HT1080 (cell line): ENCODE measurements around the gene MCRIP1. TPM values are rescaled to one million over a fixed set of nuclear protein-coding genes. Genes with fewer than 3 reads are reported as not detected.
"Not testable (repeated sequence)": the region's sequence is repeated elsewhere in the genome, so short reads cannot be mapped to it uniquely, and the experiment has no call there.

Source experiments
- DNase-seq: peaks from one replicate; pipeline ENCODE4 v3.0.0-alpha.2; 2015; ENCODE audit warnings: low read depth
- total RNA-seq: library from RNA; depleted of rRNA; stranded (reverse); fragments of >200 nt; shearing (Covaris generic); gene quantifications from 2 replicates; pipeline ENCODE4 v1.2.3, GENCODE V29; 2014

Gene MCRIP1
- total RNA-seq, 1 experiment from 2014 or later: 87.0 TPM

- DNase-seq: no peak
Observed at GRCh38 chr17:81842378-81842724, 9.3 kb upstream of the MCRIP1 start.

- DNase-seq: no peak
Observed at GRCh38 chr17:81841866-81842265, 8.8 kb upstream of the MCRIP1 start.

GRCh38 chr17:81840826-81841778 is 8.0 kb upstream of the MCRIP1 start:
- no peak for DNase-seq

- DNase-seq: not testable (repeated sequence)
Observed at GRCh38 chr17:81840059-81840458, 7.0 kb upstream of the MCRIP1 start.

GRCh38 chr17:81839301-81839700 is 6.2 kb upstream of the MCRIP1 start:
- no peak for DNase-seq

- no peak for DNase-seq
Observed at GRCh38 chr17:81838753-81839255, 5.7 kb upstream of the MCRIP1 start.

- DNase-seq: no peak
Observed at GRCh38 chr17:81837641-81838040, 4.5 kb upstream of the MCRIP1 start.

GRCh38 chr17:81834831-81835267 is 1.8 kb upstream of the MCRIP1 start, which contains the start of gene PPP1R27:
Gene PPP1R27 (minus strand): TSS chr17:81835050. CDS start chr17:81834953, 97 bp downstream.
- DNase-seq: no peak

GRCh38 chr17:81833921-81834830 is 1.1 kb upstream of the MCRIP1 start:
- DNase-seq: no peak

GRCh38 chr17:81832608-81833159 is 407 bp downstream of the MCRIP1 start:
- DNase-seq: no peak

GRCh38 chr17:81831957-81832607 is 1.0 kb downstream of the MCRIP1 start:
- peak; percentile 32 for DNase-seq

- DNase-seq: no peak
Observed at GRCh38 chr17:81831563-81831956, 1.5 kb downstream of the MCRIP1 start.

- no peak for DNase-seq
Observed at GRCh38 chr17:81829858-81830257, 3.2 kb downstream of the MCRIP1 start.

GRCh38 chr17:81828656-81829055 is 4.4 kb downstream of the MCRIP1 start:
- no peak for DNase-seq

- no peak for DNase-seq
Observed at GRCh38 chr17:81825841-81826466, 7.1 kb downstream of the MCRIP1 start.

- no peak for DNase-seq
Observed at GRCh38 chr17:81824595-81824994, 8.5 kb downstream of the MCRIP1 start.

GRCh38 chr17:81823820-81824550 is 9.1 kb downstream of the MCRIP1 start:
- DNase-seq: no peak

- DNase-seq: no peak
Observed at GRCh38 chr17:81822996-81823819, 9.9 kb downstream of the MCRIP1 start.

- DNase-seq: no peak
Observed at GRCh38 chr17:81822312-81822637, 10.8 kb downstream of the MCRIP1 start.
